DMS79 treated with DMSO at 0.1 percent for 48 hours (cell line): ENCODE results near the gene MGRN1.

ENCODE experiments used
- DNase-seq: peaks from one replicate; lab custom pipeline; 2025; lab: John Stamatoyannopoulos, UW

Gene MGRN1

DNA sequence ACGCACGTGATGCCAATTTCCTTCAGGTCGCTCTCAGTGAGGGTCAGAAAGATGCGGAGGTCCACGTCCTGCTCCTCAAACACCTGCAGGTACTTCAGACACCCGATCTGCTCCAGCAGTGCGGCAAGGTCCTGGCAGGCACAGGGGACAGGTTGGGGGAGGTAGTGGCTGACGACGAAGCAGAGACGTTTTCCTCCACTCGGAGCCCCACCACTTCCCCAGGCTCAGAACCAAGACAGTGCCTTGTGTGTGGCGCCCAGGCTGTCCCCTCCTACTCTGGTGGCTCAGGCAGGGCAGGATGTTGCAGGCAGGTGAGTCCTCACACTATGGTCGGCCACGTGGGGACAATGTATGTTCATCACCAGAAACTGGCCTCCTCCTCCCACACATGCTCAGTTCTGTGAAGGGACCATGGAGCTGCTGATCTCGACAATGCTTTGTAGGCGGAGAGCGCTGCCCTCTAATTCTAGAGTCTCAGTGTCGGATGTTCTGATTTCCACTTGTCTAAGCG is 74.5 kb downstream of the MGRN1 start:
- no peak for DNase-seq

DNA sequence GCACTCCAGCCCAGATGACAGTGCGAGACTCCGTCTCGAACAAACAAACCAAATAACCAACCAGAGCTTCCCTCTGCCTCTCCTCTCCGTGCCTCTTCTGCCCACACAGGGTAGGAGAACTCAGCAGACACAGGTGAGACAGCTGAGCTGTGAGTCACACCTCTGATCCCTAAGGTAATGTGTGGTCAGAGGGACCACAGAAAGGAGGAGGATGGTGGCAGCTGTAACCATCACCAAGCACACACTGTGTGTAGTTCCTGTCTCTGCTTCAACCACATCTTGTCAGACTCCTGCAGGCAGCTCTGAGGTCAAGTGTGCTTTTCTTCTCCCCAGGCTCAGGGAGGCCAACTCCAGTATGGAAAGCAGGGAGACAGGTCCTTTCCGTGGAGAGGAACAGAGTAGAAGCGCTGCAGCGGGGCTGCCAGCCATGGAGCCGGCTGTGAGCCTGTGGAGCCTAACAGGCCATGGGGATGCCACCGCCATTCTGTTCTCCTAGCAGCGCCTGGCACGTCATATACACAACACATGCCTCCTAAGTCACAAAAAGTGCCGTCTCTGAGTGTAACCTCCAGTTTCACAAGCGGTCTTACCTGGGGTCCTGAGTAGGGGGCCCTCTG is 75.9 kb downstream of the MGRN1 start:
- no peak for DNase-seq

DNA sequence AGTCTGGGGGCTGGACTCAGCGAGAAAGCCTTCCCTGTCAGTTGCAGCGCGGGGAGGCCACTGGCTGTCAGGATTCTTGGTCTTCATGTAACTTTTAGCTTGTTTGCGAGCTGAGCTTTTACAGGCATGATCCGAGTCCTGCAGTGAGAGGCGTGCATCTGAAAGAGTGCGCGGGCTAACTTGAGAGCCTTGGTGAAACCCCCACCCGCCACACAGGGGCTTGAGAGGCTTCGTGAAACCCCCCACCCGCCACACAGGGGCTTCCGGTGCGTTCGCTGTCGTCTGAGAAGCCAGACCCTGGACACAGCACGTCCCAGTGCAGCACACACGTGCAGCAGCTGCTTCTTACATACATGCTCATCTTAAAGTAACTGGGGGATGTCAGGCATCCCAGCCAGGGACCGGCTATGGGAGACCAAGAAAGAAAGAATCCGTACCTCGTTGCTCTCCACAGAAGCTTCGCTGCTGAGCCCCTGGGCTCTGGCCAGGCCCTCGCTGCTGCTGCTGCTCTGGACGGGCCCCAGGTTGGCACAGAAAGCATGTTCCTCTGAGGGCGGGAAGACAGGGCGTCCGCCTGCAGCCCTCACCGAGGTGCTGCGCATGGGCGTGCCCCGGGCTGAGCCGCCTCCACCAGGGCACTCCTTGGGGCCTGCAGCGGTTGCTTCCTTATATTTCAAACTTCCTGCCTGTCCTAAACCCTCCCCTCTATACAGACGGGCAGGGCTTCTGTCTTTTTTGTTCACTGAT is 76.5 kb downstream of the MGRN1 start:
- DNase-seq: no peak

DNA sequence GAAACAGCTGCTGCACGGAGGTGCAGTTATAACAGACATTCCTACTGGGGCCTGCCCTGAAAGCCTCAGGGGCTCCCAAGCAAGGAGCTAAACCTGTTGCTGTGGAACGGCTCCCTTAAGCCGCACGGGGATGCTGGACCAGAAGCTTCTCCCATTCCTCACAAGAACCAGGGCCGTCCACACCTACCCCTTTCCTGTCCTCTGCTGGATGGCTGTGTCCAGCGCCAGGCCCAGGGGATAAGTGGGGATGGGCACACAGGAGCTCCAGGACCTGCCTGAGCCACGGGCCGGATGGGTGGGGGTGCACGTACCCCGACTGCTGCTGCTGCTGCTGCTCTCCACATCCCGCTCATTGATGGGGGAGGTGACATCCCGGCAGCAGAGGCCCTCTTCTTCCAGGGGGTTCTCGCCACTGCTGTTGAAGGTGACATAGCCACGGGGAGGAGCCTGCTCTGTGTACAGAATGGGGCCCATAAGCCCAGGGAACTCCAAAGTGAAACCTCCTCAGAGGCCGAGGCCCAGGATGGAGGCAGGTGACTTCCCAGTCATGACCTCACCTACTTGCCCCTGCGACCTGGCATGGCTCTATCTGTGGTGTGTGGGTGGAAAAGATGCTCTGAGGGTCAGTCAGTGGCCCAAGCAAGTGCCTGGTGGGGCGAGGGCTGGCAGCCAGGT is 77.3 kb downstream of the MGRN1 start:
- DNase-seq: no peak

DNA sequence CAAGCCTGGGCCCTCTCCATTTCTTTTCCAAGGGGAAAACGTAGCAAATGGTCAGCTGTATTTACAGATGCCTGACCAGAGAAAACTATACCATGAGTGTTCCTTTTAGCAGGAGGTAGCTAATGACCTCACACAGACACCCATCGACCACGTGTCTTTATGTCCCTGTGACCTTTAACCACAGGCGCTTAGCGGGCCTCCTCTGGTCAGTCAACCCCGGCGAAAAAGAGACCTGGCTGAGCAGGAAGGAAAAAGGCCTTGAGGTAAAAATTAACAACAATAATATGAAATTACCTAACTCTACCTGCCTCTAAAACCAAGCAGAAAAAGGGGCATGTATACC is 77.8 kb downstream of the MGRN1 start:
- no peak for DNase-seq

DNA sequence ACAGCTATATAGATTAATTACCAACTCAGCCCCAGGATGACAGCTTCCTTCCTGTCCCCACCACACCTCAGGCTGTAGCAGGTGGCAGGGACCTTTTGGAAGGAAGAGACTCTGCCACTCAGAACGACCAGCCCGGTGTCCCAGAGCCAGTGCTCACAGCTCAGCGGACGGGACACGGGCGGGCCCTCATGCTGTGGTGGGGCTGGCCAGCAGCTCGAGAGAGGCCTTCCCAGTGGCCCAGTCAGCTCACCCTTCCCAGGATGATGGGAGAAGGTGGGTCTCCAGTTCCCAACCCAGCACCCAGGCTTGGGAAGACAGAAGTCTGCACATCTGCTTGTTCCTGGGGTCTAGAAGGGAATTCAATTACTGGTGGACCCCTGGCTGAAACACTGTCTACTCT is 79.3 kb downstream of the MGRN1 start:
- DNase-seq: no peak

DNA sequence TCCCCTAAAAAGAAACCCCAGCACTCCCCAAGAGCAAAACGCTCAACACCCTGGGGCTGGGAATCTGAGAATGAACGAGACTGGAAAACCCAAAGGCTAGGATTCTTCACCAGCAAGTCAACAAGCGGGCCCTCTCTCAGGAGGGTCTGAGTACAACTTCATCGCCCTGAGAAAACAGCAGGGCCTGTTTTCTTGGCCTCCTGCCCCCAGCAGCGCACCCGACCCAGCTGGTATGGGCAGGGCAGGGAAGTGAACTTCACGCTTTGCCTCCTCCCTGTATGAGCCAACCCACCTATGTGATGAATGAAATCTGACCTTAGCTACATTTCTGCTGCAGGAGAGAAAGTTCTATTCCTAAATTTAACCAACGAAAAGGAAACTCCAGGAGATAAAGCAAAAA is 79.9 kb downstream of the MGRN1 start:
- DNase-seq: no peak

DNA sequence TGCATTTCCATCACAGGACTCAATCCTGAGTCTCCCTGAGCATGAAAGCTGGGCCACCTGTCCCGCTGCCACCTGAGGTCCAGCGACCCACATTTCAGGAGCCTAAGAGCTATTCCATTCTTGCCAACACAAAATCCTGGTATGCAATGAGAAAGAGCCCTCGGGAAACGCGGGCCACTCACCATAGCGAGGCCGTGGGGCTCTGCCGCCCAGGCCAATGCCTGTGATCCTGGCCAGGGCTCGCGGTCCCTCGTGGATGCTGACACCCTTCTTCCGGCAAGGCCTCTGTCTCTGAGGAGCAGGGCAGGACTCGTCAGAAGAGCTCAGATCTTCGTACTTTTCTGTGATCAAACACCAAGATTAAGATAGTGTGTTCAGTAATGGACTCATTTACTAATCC is 80.3 kb downstream of the MGRN1 start:
- DNase-seq: no peak

DNA sequence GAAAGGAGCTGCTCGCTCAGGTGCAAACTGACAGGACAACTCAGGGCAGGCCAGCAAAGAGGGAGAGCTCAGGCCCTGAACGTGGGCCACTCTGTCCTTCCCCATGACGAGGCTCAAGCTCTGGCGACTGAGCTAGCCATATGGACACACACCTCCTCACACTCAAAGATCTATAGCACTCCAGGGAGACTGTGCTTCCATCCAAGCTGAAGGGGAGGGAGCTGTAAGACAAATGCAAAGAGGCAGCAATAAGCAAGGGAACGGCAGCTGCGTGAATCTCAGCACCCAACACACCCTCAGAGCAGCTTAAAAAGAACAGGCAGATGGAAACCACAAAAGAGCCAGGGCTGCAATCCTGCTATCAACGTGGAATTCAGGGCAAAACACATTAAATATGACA is 82.2 kb downstream of the MGRN1 start:
- DNase-seq: no peak

DNA sequence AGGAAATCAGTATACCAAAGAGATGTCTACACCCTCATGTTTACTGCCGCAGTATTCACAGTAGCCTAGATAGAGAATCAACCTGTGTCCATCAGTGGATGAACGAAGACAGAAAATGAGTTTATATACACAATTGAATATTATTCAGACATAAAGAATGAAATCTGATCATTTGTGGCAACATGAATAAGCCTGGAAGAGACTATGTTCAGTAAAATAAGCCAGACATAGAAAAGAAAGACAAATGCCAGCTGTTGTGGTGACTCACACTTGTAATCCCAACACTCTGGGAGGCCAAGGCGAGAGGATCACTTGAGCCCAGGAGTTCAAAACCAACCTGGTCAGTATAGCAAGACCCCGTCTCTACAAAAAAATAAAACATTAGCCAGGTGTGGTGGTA is 84.9 kb downstream of the MGRN1 start:
- no peak for DNase-seq

DNA sequence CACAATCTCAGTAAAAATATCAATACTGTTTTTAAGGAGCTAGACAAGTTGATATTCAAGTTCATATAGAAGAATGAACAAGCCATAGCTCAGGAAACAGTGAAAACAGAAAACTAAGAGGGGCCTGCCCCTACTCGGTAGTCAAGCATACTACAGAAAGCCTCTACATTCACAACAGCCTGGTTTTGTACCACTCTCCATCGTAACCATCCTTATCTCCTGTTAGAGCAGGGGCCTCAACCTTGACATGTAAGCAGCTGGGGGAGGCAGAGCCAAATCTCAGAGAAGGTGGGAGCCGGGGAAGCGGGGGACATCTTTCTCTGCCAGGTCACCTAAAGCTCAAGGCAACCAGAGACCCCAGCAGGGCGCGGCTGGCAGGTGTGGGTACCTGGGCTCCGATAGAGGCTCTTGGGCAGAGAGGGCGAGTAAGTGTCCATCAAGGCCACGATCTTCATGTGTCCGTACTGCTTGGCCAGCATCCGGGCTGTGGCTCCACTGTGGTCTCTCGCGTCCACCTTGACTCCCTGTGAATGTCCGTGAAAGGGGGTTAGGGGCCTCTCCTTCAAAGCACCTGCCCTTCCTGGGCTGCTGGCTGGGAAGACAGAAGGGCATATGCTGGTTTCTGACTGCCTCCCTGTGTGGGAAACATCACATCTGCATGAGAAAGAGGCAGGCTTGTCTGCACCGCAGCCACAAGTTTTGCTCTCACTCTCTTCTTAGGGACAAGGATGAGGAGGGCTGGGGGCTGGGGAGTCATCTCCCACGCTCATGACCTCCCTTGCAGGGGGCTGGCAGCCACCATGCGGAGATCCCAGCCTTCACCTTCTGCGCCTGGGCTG is 89.3 kb downstream of the MGRN1 start:
- no peak for DNase-seq

DNA sequence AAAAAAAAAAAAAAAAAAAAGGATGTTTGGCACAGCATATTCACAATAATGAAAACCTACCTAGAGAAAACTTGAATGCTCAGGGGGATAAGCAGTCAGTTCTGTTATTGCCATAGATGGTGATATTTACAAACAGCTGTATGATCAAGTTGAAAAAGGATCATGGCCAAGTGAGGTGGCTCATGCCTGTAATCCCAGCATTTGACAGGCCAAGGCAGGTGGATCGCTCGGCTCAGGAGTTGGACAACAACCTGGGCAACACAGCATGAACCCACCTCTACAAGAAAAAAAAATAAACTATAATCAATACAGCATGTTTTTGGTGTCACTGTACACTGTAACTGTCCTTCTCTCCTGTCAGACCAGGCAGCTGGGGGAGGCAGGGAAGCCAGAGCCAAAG is 90.4 kb downstream of the MGRN1 start:
- DNase-seq: no peak

DNA sequence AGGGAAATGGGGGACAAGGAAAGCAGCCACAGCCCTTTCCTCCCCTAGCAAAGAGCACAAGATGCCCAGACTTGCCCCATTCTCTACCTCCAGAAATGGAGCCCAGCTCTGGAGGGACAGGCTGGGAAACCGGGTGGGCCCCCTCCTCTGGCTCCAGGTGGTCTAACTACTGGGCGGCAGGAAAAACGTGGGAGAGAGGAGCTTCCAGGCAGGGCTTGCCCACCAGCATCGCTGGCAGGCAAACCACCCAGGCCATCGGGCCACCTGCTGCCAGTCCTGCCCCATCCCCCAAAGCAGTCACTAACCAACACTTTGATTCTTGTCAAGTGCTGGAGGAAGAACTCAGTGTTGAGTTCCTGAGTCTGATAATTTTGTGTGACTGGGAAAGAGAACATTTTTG is 93.8 kb downstream of the MGRN1 start:
- DNase-seq: no peak

DNA sequence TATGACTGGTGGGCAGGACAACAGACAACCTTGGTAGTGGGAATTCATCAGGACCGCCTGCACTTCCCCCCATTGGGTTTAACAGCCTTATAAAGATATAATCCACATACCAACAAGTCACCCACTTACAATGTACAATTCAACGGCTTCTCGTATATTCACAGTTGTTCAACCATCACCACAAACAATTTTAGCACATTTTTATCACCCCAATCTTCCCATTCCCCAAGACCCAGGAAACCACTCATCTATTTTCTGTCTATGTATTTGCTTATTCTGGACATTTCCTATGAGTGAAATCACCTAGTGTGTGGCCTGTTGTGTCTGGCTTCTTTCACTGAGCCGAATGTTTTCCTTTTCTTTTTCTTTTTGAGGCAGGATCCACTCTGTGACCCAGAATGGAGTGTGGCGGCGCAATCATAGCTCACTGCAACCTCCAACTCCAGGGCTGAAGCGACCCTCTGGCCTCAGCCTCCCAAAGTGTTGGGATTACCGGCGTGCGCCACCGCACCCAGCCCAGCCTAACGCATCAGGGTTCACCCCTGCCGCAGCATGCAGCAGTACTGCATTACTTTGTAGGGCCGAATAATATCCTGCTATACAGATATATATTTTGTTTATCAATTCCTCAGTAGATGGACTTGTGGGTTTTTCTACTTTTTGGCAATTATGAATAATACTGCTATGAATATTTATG is 98.6 kb downstream of the MGRN1 start:
- no peak for DNase-seq

DNA sequence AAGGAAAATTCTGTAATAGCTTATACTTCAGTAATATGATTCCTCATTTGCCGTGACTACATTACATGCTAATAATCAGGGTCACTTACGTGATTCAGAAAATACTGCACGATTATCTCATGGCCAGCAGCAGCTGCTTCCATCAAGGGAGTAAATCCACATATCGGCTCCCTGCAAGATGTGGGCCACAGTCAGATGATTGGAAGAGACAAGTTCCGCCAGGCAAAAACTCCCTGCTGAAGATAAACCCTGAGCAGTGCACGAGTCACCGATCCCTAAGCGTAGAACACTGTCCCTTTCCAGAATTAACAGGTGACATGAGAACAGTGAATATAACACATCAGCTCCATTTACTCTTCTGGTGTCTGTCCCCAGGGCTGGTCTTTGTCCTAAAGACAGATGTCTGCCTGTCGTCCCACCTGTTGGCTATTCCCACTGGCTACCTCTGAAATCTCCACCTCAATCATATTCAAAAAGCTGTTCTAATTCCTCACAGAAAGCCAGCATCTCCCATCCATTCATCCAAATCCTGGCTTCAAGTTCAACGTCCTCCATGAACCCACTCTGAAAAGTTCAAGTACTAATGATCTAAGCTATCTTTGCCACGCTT is 100.1 kb downstream of the MGRN1 start:
- no peak for DNase-seq

DNA sequence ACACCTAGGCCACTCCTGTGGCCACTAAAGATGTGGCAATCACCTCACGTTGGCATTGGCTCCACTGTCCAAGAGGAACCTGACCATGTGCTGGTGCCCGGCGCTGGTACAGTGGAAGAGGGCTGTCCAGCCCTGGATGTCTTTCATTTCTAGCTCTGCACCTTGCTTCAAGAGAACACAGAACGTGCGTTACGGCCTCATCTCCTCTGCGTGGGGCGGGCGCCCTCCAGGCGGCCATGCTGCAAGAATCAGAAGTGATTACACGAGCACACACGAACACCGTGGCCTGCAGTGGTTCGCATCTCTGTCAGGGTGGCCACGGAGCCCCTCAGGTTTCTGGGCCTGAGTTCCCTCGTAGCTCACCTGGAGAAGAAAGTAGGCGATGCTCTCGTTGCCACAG is 102.0 kb downstream of the MGRN1 start:
- no peak for DNase-seq

DNA sequence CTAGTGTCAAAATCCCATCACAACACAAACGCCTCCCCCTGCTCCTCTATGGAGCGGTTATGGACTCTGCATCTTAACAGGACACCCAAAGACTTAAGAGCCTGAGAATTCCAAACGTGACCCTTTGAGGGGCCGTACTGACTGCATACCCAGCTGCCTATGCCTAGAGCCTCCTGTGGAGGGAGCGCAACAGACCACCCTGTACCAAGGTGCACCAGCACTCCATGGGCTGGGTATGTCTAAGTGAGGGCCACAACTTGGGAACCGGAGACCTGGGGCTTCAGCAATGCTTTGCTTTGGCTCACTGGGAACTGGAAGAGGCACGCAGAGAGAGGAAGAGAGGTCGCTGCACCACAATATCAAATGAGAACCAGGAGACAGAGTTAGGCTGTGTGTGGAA is 104.0 kb downstream of the MGRN1 start:
- no peak for DNase-seq

DNA sequence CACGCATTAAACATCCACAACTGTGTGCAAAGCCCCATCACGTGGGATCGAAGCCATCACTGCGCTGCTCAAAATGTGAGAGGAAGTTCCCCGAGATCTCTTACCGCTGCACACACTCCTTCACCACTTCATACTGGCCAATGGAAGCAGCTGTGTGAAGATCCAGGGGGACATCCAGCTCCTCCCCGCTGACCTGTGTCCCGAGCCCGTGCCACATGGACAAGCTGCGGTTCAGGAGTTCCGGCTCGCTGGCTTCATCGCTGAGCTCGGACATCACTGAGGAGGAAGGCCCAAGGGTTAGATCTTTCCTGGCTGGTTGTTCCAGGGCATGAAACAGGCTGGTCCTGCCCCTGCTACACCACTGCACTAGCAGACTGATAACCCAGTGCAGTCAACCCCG is 105.2 kb downstream of the MGRN1 start:
- no peak for DNase-seq

DNA sequence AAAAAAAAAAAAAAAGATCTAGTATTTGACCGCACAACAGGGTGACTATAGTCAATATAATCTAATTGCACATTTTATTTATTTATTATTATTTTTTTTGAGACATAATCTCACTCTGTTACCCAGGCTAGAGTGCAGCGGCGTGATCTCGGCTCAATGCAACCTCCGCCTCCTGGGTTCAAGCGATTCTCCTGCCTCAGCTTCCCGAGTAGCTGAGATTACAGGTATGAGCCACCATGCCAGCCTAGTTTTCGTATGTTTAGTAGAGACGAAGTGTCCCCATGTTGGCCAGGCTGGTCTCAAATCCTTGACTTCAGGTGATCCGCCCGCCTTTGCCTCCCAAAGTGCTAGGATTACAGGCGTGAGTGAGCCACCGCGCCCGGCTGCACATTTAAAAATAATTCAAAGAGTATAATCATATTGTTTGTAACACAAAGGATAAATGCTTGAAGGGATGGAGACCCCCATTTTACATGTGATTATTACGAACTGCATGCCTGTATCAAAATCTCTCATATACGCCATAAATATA is 108.7 kb downstream of the MGRN1 start:
- DNase-seq: no peak

DNA sequence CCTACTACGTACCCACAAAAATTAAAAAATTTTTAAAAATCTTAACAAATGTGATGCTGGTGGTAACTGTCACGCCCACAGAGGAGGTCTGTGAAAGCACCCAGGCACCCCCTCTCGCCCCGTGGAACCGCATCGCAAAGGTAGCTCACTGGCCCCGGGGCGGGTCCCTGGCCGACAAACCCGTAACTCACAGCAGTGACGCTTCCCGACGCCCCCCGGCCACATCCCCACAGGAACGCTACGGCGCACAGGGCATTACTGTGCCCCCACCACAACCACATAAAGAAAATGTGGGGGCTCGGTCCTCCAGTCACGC is 109.1 kb downstream of the MGRN1 start:
- no peak for DNase-seq

DNA sequence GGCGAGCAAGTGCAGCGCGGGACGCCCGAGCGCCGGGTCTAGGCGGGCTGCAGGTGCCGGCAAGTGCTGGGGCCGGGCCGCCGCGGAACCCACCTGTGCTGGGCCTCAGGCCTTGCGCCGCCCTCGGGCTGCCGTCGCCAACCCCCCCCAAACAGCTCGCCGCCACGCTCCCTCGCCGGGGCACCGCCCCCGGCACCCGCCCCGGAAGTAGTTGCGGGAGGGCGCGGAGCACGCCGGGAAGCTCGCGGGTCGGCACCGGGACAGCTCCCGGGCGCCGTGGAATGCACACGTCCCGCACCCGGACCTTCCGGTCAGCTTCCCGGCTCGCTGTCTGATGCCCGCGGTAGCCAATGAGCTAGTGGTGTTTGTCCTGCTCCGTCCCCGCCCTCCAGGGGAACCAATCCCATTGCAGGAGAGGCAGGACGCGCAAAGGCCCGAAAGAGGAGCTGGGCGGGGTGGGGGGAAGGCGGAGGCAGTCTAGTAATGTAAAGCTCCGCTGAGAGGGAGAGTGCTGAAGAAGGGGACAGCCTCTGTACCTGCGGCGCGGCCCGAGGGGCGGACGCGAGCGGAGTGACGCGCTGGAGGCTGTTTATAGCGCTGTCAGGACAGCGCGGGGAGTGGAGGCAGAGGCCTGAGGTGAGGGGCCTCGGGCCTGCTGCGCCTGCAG is 109.6 kb downstream of the MGRN1 start, which contains the start of the genes ANKS3 and DNAAF8:
TSS of gene ANKS3 (minus strand) at position 209 of the 667 bp plus-strand sequence. CDS start 4,122 bp downstream, outside the sequence.
TSS of gene DNAAF8 (plus strand) at position 475 of the 667 bp plus-strand sequence. CDS start 1,978 bp downstream, outside the sequence.
- peak; percentile 82 for DNase-seq
